Activated CD8-positive, alpha-beta memory T cell treated with anti-CD3 and anti-CD28 coated beads, Interleukin-2, amount 50 U/mL, for 4 hours (primary cell): ENCODE data around the gene PTMS.
A peak's percentile ranks its signal among the peaks of the same experiment; 100 is the strongest.

Experiments
- DNase-seq: peaks from one replicate; pipeline ENCODE4 v3.0.0-alpha.2; 2020

The PTMS gene

GRCh38 chr12:6752921-6753771 is 13.0 kb upstream of the PTMS start, which contains the start of gene MLF2:
Gene MLF2 (minus strand): TSS chr12:6753141. CDS start chr12:6752334, 807 bp downstream.
- peak; percentile 97 for DNase-seq

- DNase-seq = no peak
Measured at GRCh38 chr12:6753772-6754356, 12.3 kb upstream of the PTMS start.

GRCh38 chr12:6754411-6754810 is 11.8 kb upstream of the PTMS start:
- no peak for DNase-seq

GRCh38 chr12:6757028-6757690 is 9.0 kb upstream of the PTMS start:
- DNase-seq = no peak

GRCh38 chr12:6758506-6759095 is 7.6 kb upstream of the PTMS start:
- no peak for DNase-seq

GRCh38 chr12:6759741-6760140 is 6.4 kb upstream of the PTMS start:
- no peak for DNase-seq

GRCh38 chr12:6763380-6763779 is 2.8 kb upstream of the PTMS start:
- no peak for DNase-seq

- no peak for DNase-seq
Measured at GRCh38 chr12:6764011-6764828, 1.9 kb upstream of the PTMS start.

GRCh38 chr12:6765048-6765633 is 1.0 kb upstream of the PTMS start:
- DNase-seq = no peak

GRCh38 chr12:6766651-6767349 is 637 bp downstream of the PTMS start:
- peak; percentile 51 for DNase-seq

GRCh38 chr12:6767353-6768319 is 1.5 kb downstream of the PTMS start:
- DNase-seq = no peak

GRCh38 chr12:6768437-6768914 is 2.3 kb downstream of the PTMS start:
- no peak for DNase-seq

- no peak for DNase-seq
Measured at GRCh38 chr12:6768990-6769389, 2.8 kb downstream of the PTMS start.

- DNase-seq = no peak
Measured at GRCh38 chr12:6769666-6770065, 3.5 kb downstream of the PTMS start.

- DNase-seq = no peak
Measured at GRCh38 chr12:6770094-6770493, 3.9 kb downstream of the PTMS start.

GRCh38 chr12:6770600-6770999 is 4.4 kb downstream of the PTMS start:
- DNase-seq = no peak

- no peak for DNase-seq
Measured at GRCh38 chr12:6771091-6771495, 4.9 kb downstream of the PTMS start.

- no peak for DNase-seq
Measured at GRCh38 chr12:6771509-6772330, 5.6 kb downstream of the PTMS start.

GRCh38 chr12:6772331-6772695 is 6.2 kb downstream of the PTMS start, which contains the start of gene LAG3:
Gene LAG3 (plus strand): TSS chr12:6772520. CDS start chr12:6772853, 333 bp downstream.
- DNase-seq = peak; percentile 62
